AG20443 (cell line): ENCODE results near the gene BSG.
"Not testable (repeated sequence)": the region's sequence is repeated elsewhere in the genome, so short reads cannot be mapped to it uniquely, and the experiment has no call there.

Experiments used
- DNase-seq: peaks from one replicate; pipeline ENCODE4 v3.0.0; 2012; ENCODE audit warnings: low spot score, mixed read lengths

The BSG gene

GRCh38 chr19:620166-620862, 47.9 kb downstream of the BSG start:
- no peak for DNase-seq

- DNase-seq = not testable (repeated sequence)
These were observed 48.8 kb downstream of the BSG start for GRCh38 chr19:621191-621590.

- no peak for DNase-seq
These were observed 49.4 kb downstream of the BSG start for GRCh38 chr19:621819-622218.

GRCh38 chr19:622666-623065, 50.3 kb downstream of the BSG start:
- DNase-seq = no peak

- DNase-seq = no peak
These were observed 51.0 kb downstream of the BSG start for GRCh38 chr19:623175-623916.

- no peak for DNase-seq
These were observed 51.6 kb downstream of the BSG start for GRCh38 chr19:623974-624373.

- no peak for DNase-seq
These were observed 52.2 kb downstream of the BSG start for GRCh38 chr19:624433-625109.

- no peak for DNase-seq
These were observed 52.9 kb downstream of the BSG start for GRCh38 chr19:625257-625656.

GRCh38 chr19:626566-626965, 54.2 kb downstream of the BSG start:
- not testable (repeated sequence) for DNase-seq

GRCh38 chr19:628168-628567, 55.8 kb downstream of the BSG start:
- no peak for DNase-seq

GRCh38 chr19:629515-629914, 57.1 kb downstream of the BSG start:
- DNase-seq = not testable (repeated sequence)

- no peak for DNase-seq
These were observed 57.7 kb downstream of the BSG start for GRCh38 chr19:629961-630714.

- DNase-seq = peak; percentile 64
These were observed 60.2 kb downstream of the BSG start for GRCh38 chr19:632579-633067.
